Esophagus squamous epithelium (tissue), 4 donors: ENCODE data around the gene DHRS1.
A peak's percentile ranks its signal among the peaks of the same experiment; 100 is the strongest.

Experiments
- CTCF ChIP-seq, 6 experiments: fragments of 450-650 bp in 4 of 6; fragments of 200-600 bp in 2 of 6; sonication (generic) in 2 of 6; IDR thresholded peaks; one replicate each; pipeline ENCODE4 v1.5.1; 2016 to 2019; ENCODE audit warnings: antibody characterized with exemption in 6 of 6, mild to moderate bottlenecking in 4 of 6, moderate library complexity in 4 of 6
- POLR2A ChIP-seq, 4 donors: fragments of 450-650 bp; IDR thresholded peaks; one replicate each; pipeline ENCODE4 v1.6.1; 2017; ENCODE audit warnings: antibody characterized with exemption in 4 of 4, mild to moderate bottlenecking in 4 of 4, moderate library complexity in 3 of 4

DNA sequence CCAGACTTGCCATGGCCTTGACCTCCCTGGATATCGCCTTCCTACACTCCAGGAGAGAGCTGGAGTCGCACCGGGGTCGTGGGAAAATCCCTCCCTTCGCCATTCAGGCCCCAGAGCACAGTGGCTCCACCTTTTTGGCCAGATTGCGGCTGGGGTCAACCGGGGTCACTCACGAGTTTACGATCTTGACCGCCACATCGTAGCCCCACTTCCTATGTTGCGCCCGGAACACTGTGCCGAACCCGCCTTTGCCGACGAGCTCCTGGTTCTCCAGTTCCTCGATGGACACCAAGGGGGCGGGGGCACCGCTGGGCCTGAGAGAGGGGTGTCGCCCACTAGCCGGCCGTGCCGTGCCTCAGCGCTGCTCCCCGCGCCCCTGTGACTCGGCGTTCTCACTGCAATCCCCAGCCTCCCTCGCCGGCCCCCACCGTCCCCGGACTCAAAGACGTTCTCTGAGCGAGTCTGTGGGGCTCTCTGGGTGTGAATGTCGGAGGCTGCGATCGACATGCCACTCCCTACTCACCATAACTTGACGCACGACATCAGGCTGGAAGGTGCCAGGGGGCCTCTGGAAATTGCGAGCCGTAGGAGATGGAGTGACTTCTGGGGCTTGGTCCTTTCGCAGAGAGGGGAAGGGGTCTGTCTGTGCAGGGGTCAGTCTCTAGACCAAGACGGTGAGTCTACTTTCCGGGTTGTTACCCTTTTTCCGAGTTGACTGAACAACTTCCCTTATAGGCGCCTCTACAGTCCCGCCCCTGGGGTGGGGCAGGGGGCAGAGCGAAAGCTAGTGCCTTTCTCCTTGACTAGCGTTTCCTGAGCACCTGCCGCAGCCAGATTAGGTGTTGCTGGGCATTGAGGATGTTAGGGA, 39.9 kb upstream of the DHRS1 start, which contains the start of gene RIPK3:
- TF ChIP-seq CTCF (IDR thresholded peaks at IDR 0.05), result no peak
- TF ChIP-seq POLR2A (IDR thresholded peaks at IDR 0.05), result peak in 1 of 4 donors; percentile 47
